Jurkat, Clone E6-1 (cell line): ENCODE measurements around the gene SPATA16.
"Not testable (repeated sequence)": the region's sequence is repeated elsewhere in the genome, so short reads cannot be mapped to it uniquely, and the experiment has no call there.

Experiments used
- DNase-seq: peaks from one replicate; pipeline ENCODE4 v3.0.0-alpha.2; 2011; ENCODE audit warnings: low read depth, low spot score
- H3K4me3 ChIP-seq: 2 replicates; pipeline ENCODE4 v1.5.1; 2011; ENCODE audit warnings: mild to moderate bottlenecking, low read length, control low read depth, moderate library complexity

Gene SPATA16

GRCh38 chr3:173066044-173067004 is 74.7 kb downstream of the SPATA16 start:
- DNase-seq: peak; percentile 8
- no peak overlapping the region for H3K4me3 ChIP-seq

GRCh38 chr3:173065543-173065981 is 75.5 kb downstream of the SPATA16 start:
- DNase-seq: peak; percentile 14

GRCh38 chr3:173064631-173065030 is 76.4 kb downstream of the SPATA16 start:
- no peak for DNase-seq
- no peak overlapping the region for H3K4me3 ChIP-seq

More at GRCh38 chr3:173065543-173065981, 75.5 kb downstream of the SPATA16 start:
- H3K4me3 ChIP-seq: no peak overlapping the region

GRCh38 chr3:173058229-173058628 is 82.8 kb downstream of the SPATA16 start:
- DNase-seq: no peak
- no peak overlapping the region for H3K4me3 ChIP-seq

GRCh38 chr3:173055228-173055933 is 85.7 kb downstream of the SPATA16 start:
- no peak overlapping the region for H3K4me3 ChIP-seq

GRCh38 chr3:173049360-173049759 is 91.7 kb downstream of the SPATA16 start:
- H3K4me3 ChIP-seq: no peak overlapping the region
- no peak for DNase-seq

More at GRCh38 chr3:173055228-173055933, 85.7 kb downstream of the SPATA16 start:
- no peak for DNase-seq

- no peak overlapping the region for H3K4me3 ChIP-seq
- DNase-seq: no peak
Observed at GRCh38 chr3:173045770-173046382, 95.2 kb downstream of the SPATA16 start.

GRCh38 chr3:173044998-173045397 is 96.0 kb downstream of the SPATA16 start:
- DNase-seq: no peak
- no peak overlapping the region for H3K4me3 ChIP-seq

- DNase-seq: no peak
Observed at GRCh38 chr3:173043757-173044156, 97.3 kb downstream of the SPATA16 start.

GRCh38 chr3:173038484-173038871 is 102.6 kb downstream of the SPATA16 start:
- DNase-seq: no peak
- no peak overlapping the region for H3K4me3 ChIP-seq

More at GRCh38 chr3:173043757-173044156, 97.3 kb downstream of the SPATA16 start:
- no peak overlapping the region for H3K4me3 ChIP-seq

- no peak overlapping the region for H3K4me3 ChIP-seq
- DNase-seq: no peak
Observed at GRCh38 chr3:173037840-173038483, 103.1 kb downstream of the SPATA16 start.

- no peak overlapping the region for H3K4me3 ChIP-seq
- no peak for DNase-seq
Observed at GRCh38 chr3:173030273-173030672, 110.8 kb downstream of the SPATA16 start.

- H3K4me3 ChIP-seq: no peak overlapping the region
- DNase-seq: no peak
Observed at GRCh38 chr3:173028351-173028750, 112.7 kb downstream of the SPATA16 start.

GRCh38 chr3:173027429-173027828 is 113.6 kb downstream of the SPATA16 start:
- DNase-seq: no peak

GRCh38 chr3:173025941-173026340 is 115.1 kb downstream of the SPATA16 start:
- no peak for DNase-seq
- H3K4me3 ChIP-seq: no peak overlapping the region

More at GRCh38 chr3:173027429-173027828, 113.6 kb downstream of the SPATA16 start:
- no peak overlapping the region for H3K4me3 ChIP-seq

GRCh38 chr3:173021547-173022185 is 119.4 kb downstream of the SPATA16 start:
- H3K4me3 ChIP-seq: no peak overlapping the region
- no peak for DNase-seq

- DNase-seq, H3K4me3 ChIP-seq: not testable (repeated sequence)
Observed at GRCh38 chr3:173020128-173020527, 120.9 kb downstream of the SPATA16 start.

GRCh38 chr3:173019378-173019777 is 121.7 kb downstream of the SPATA16 start:
- no peak overlapping the region for H3K4me3 ChIP-seq

GRCh38 chr3:173018758-173019157 is 122.3 kb downstream of the SPATA16 start:
- no peak for DNase-seq
- no peak overlapping the region for H3K4me3 ChIP-seq

More at GRCh38 chr3:173019378-173019777, 121.7 kb downstream of the SPATA16 start:
- DNase-seq: no peak
